HEK293T (cell line): ENCODE data around the gene SYNGR4.

Experiments
- CTCF ChIA-PET: fragments of 350-600 bp; formaldehyde crosslinking; extraction: SDS; loops from one replicate; lab custom pipeline; 2021; ENCODE audit warnings: antibody characterized with exemption, inconsistent platforms; lab: Yijun Ruan, JAX
- POLR2A ChIA-PET: fragments of 350-600 bp; formaldehyde crosslinking; extraction: SDS; loops from one replicate; lab custom pipeline; 2020; ENCODE audit warnings: antibody characterized with exemption, inconsistent platforms; lab: Yijun Ruan, JAX
- DNase-seq: peaks from one replicate; pipeline ENCODE4 v3.0.0; 2012; ENCODE audit warnings: mixed read lengths; ENCODE audit errors: extremely low spot score
- ARNT ChIP-seq: fragments of 450-650 bp; IDR thresholded peaks from 2 replicates; pipeline ENCODE4 v1.6.1; 2017; ENCODE audit warnings: mild to moderate bottlenecking
- BHLHE40 ChIP-seq: fragments of 450-650 bp; IDR thresholded peaks from 2 replicates; pipeline ENCODE4 v1.6.1; 2016; ENCODE audit warnings: mild to moderate bottlenecking, moderate library complexity, borderline replicate concordance
- CTBP1 ChIP-seq: fragments of 450-650 bp; IDR thresholded peaks from 2 replicates; pipeline ENCODE4 v1.6.1; 2016; ENCODE audit warnings: borderline replicate concordance
- ELF4 ChIP-seq: fragments of 450-650 bp; IDR thresholded peaks from 2 replicates; pipeline ENCODE4 v1.6.1; 2017; ENCODE audit warnings: antibody characterized with exemption
- FOXA1 ChIP-seq: fragments of 450-650 bp; IDR thresholded peaks from 2 replicates; pipeline ENCODE4 v1.6.1; 2016; ENCODE audit warnings: mild to moderate bottlenecking
- FOXK2 ChIP-seq: fragments of 450-650 bp; IDR thresholded peaks from 2 replicates; pipeline ENCODE4 v1.6.1; 2016; ENCODE audit warnings: mild to moderate bottlenecking
- FOXM1 ChIP-seq: fragments of 450-650 bp; IDR thresholded peaks from 2 replicates; pipeline ENCODE4 v1.6.1; 2017; ENCODE audit warnings: mild to moderate bottlenecking, borderline replicate concordance
- HDGF ChIP-seq: fragments of 450-650 bp; IDR thresholded peaks from 2 replicates; pipeline ENCODE4 v1.6.1; 2017; ENCODE audit warnings: antibody characterized with exemption, borderline replicate concordance
- L3MBTL2 ChIP-seq: fragments of 450-650 bp; conservative IDR thresholded peaks from 2 replicates; pipeline ENCODE4 v1.6.1; 2016; ENCODE audit warnings: mild to moderate bottlenecking
- LEF1 ChIP-seq: fragments of 450-650 bp; IDR thresholded peaks from 2 replicates; pipeline ENCODE4 v1.6.1; 2017; ENCODE audit warnings: mild to moderate bottlenecking, borderline replicate concordance
- NFRKB ChIP-seq: fragments of 450-650 bp; IDR thresholded peaks from 2 replicates; pipeline ENCODE4 v1.6.1; 2016; ENCODE audit warnings: mild to moderate bottlenecking, moderate library complexity
- PKNOX1 ChIP-seq: fragments of 450-650 bp; IDR thresholded peaks from 2 replicates; pipeline ENCODE4 v1.6.1; 2016
- SP1 ChIP-seq: fragments of 450-650 bp; IDR thresholded peaks from 2 replicates; pipeline ENCODE4 v1.6.1; 2017
- SUZ12 ChIP-seq: fragments of 450-650 bp; IDR thresholded peaks from 2 replicates; pipeline ENCODE4 v1.6.1; 2016; ENCODE audit warnings: mild to moderate bottlenecking
- TARDBP ChIP-seq: fragments of 450-650 bp; IDR thresholded peaks from 2 replicates; pipeline ENCODE4 v1.6.1; 2016
- ZNF384 ChIP-seq: fragments of 450-650 bp; IDR thresholded peaks from 2 replicates; pipeline ENCODE4 v1.6.1; 2016

SYNGR4 gene

GRCh38 chr19:48321372-48321621 is 42.9 kb upstream of the SYNGR4 start:
- CTCF ChIA-PET, result interaction anchor here (0.5 to 4.7 kb wide), 6 partner anchors 12 to 268 kb away, joined by 3 to 78 read pairs (median 4); no protein-coding TSS in a partner anchor

GRCh38 chr19:48321622-48322591 is 42.3 kb upstream of the SYNGR4 start:
- POLR2A ChIA-PET, result interaction anchor here (0.6 to 8.6 kb wide), 7 partner anchors 11 to 124 kb away, joined by 3 to 93 read pairs (median 3); partner anchors contain the start of genes GRWD1, SYNGR4 and TMEM143
- DNase-seq, result peak; percentile 91
- no peak for TF ChIP-seq BHLHE40
- no peak for TF ChIP-seq SUZ12
- no peak for TF ChIP-seq NFRKB
- TF ChIP-seq SP1, result no peak
- TF ChIP-seq FOXK2, result no peak
- TF ChIP-seq ZNF384, result no peak
- no peak for TF ChIP-seq ELF4
- no peak for TF ChIP-seq CTBP1
- TF ChIP-seq FOXM1, result no peak
- no peak for TF ChIP-seq PKNOX1
- TF ChIP-seq TARDBP, result no peak
- TF ChIP-seq FOXA1, result no peak
- peak; percentile 44; the same call in 1 of the 2 replicates for TF ChIP-seq HDGF
- TF ChIP-seq LEF1, result no peak
- no peak for TF ChIP-seq ARNT
- peak; percentile 89 for TF ChIP-seq L3MBTL2
- CTCF ChIA-PET, result interaction anchor here (0.5 to 4.7 kb wide), 6 partner anchors 12 to 267 kb away, joined by 3 to 78 read pairs (median 4); no protein-coding TSS in a partner anchor

More at GRCh38 chr19:48321372-48321621, 42.9 kb upstream of the SYNGR4 start:
- DNase-seq, result peak; percentile 96
- TF ChIP-seq FOXA1, result no peak
- no peak for TF ChIP-seq ARNT
- no peak for TF ChIP-seq LEF1
- no peak for TF ChIP-seq CTBP1
- TF ChIP-seq FOXM1, result no peak
- no peak for TF ChIP-seq NFRKB
- no peak for TF ChIP-seq ELF4
- TF ChIP-seq L3MBTL2, result no peak
- no peak for TF ChIP-seq HDGF
- no peak for TF ChIP-seq BHLHE40
- no peak for TF ChIP-seq SP1
- TF ChIP-seq TARDBP, result no peak
- no peak for TF ChIP-seq ZNF384
- no peak for TF ChIP-seq SUZ12
- no peak; the same call in 1 of the 2 replicates for TF ChIP-seq PKNOX1
- TF ChIP-seq FOXK2, result no peak
- POLR2A ChIA-PET, result interaction anchor here (0.9 to 8.6 kb wide), 5 partner anchors 12 to 69 kb away, joined by 3 to 93 read pairs (median 4); partner anchors contain the start of genes SYNGR4 and TMEM143

- POLR2A ChIA-PET, result interaction anchor here (1.4 to 8.6 kb wide), 3 partner anchors 8 to 294 kb away, joined by 3 to 93 read pairs (median 4); partner anchors contain the start of genes RPL18 and SPHK2
- DNase-seq, result peak; percentile 68
- CTCF ChIA-PET, result interaction anchor here (1.5 to 3.0 kb wide), 2 partner anchors 9 to 11 kb away, joined by 4 to 14 read pairs; no protein-coding TSS in a partner anchor
- TF ChIP-seq L3MBTL2 (no peak), PKNOX1 (no peak), ZNF384 (no peak), NFRKB (no peak), FOXK2 (no peak), FOXA1 (no peak)
These were observed 38.8 kb upstream of the SYNGR4 start, which contains the start of gene EMP3 for GRCh38 chr19:48325265-48325910. TSS of gene EMP3 (plus strand) at chr19:48325552. CDS start at chr19:48326845, 1,293 bp downstream.

GRCh38 chr19:48329167-48329891 is 34.8 kb upstream of the SYNGR4 start:
- no peak for DNase-seq
- ChIA-PET POLR2A (interaction anchor here (0.9 to 6.6 kb wide), 3 partner anchors 7 to 62 kb away, joined by 3 to 93 read pairs (median 6); partner anchors contain the start of genes EMP3 and KDELR1), CTCF (interaction anchor here (1.0 kb wide), 1 partner anchor 15 kb away, joined by 3 read pairs; no protein-coding TSS in a partner anchor)
- no peak for TF ChIP-seq SP1
- no peak for TF ChIP-seq FOXK2
- TF ChIP-seq ZNF384, result no peak
- TF ChIP-seq ARNT, result no peak
- TF ChIP-seq SUZ12, result no peak
- no peak for TF ChIP-seq NFRKB
- no peak for TF ChIP-seq L3MBTL2
- no peak for TF ChIP-seq FOXA1
- TF ChIP-seq TARDBP, result no peak
- no peak for TF ChIP-seq CTBP1
- TF ChIP-seq PKNOX1, result no peak
- no peak for TF ChIP-seq BHLHE40
